HG02852 (cell line): Measurements from ENCODE around the gene CPEB1.
"Not testable (repeated sequence)": the region's sequence is repeated elsewhere in the genome, so short reads cannot be mapped to it uniquely, and the experiment has no call there.

Experiments used
- ATAC-seq: cut with Tn5 transposase; IDR thresholded peaks from one replicate; pipeline ENCODE4 v1.9.1; 2021; ENCODE audit warnings: mild to moderate bottlenecking, moderate library complexity; ENCODE audit not compliant: unreplicated experiment

Gene CPEB1

DNA sequence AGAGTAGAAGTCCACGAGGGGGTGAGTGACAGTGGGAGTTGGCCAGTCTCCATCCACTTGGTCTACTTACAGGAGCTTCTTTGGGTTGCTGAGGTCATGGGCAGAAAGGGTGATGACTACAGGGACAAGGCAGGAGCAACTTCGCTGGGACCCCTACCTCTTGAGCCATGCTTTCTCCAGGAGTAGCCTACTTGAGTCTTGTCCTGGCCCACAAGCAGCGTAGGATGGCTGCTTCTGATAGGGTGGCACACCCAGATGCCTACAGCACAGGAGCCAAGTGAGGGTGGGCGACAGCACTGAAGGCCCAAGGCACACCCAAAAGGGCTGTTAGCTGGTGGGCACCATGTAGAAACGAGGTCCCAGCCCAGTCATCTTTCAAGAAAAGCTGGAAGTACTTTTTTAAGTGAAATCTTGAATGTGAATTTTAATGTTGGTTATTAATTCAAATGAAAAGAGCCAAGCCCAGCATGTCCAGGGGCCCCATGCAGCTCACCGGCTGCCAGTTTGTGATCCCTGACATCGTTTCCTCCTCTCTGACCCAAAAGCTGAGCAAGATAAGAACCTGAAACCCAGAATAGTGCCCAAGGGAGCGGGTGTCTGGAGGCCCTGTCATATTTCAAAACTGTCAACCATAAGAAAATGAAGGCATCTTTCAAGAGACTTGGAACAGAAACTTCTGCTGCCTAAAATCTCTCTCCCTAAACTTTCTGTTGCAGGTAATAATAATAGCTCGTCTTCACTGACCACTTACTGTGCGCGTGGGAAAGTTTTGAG lies 2.2 kb upstream of the CPEB1 start:
- no peak for ATAC-seq

DNA sequence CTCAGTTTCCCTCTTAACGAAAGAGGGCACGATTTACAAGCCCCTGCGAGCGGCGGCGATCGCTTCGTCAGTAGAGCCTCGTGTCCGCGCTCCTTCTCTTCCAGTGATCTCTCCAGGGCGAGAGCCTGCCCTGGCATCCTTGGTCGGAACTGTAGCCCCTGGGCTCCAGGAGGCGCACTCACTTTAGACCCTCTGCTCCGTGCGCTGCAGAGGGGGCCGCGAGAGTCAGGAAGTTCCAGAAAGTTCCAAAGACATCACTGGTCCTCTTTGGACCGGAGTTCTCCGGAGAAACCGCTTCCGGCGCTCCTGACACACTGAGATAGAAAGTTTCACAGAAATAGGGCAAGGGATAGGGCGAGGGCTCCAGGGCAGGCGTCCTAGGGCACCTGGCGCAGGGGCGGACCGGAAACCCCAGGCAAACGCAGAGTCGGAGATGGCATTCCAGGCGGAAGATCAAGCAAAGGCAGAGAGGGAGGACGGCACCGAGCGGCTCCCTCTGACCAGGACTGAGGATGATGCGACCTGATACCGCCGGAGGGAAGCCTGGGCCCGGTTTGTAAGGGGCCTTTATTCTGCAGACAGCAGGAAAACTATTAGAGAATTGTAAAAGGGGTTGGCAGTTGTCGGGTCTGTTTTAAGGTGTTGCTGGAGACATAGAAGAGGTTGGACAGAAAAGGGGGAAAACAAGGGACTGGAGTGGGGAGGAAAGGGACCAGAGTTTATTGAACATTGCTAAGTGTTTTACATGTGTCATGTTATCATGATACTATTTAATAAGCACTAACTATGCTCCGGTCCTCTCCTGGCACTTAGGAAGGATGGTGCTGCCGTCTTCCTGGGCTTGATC lies 1.3 kb upstream of the CPEB1 start:
- ATAC-seq, result no peak

DNA sequence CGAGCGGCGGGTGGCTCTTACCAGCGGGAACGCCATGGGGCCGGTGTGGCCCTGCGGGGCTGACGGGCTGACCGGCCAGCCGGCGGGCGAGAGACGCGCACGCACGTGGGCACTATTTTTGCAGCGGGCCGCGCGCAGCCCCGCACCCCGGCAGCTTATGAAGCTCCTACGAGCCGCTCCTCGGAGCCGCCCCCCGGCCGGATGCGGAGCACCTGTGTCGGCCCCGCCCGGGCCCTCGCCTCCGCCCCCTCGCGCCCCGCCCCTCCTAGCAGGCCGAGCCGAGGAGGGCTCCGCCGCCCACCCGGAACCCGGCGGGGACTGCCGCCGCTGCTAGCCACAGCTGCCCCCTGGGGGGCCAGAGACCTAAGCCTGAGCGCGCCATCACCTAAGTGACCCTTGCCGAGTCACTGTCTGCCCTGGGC lies 683 bp upstream of the CPEB1 start:
- no peak for ATAC-seq

- no peak for ATAC-seq
These were observed 716 bp downstream of the CPEB1 start for GRCh38 chr15:82646250-82647044.

GRCh38 chr15:82644967-82645852 lies 2.0 kb downstream of the CPEB1 start:
- not testable (repeated sequence) for ATAC-seq

DNA sequence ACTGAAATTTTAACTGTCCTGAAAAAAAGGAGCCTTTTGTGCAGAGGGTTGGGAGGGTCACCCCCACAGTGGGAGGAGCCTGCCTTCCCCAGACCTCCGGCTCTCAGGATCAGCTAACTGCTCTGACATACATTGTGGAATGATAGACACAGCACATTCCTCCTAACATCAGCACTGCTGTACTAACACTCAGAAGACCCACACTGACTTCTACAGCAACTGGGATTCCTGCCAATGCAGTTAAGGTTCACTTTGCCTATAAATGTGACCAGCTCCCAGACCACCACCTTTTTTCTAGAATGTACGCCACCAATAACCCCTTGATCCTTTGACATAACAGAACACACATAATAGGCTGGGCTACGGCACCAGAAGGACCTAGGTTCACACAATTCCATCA lies 3.2 kb downstream of the CPEB1 start:
- no peak for ATAC-seq

DNA sequence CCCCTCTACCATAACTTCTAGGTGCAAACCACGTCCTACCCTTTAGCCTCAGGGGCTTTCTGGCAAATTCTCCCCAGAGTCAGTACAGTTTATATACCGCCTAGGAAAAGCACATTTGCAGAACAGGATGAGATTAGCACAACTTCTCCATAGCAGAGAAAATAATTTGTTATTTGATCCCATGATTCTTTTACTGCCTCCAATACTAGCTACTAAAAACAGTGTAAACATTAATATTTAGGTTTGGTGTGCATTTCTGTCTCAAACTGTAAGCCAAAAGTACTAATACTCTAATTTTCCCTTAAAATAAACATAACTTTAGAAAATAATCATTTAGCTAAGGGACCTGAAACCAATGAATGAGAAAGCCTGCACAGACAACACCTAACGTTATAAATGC lies 4.5 kb downstream of the CPEB1 start:
- ATAC-seq, result no peak

- no peak for ATAC-seq
These were observed 5.9 kb downstream of the CPEB1 start for GRCh38 chr15:82641129-82641798.

DNA sequence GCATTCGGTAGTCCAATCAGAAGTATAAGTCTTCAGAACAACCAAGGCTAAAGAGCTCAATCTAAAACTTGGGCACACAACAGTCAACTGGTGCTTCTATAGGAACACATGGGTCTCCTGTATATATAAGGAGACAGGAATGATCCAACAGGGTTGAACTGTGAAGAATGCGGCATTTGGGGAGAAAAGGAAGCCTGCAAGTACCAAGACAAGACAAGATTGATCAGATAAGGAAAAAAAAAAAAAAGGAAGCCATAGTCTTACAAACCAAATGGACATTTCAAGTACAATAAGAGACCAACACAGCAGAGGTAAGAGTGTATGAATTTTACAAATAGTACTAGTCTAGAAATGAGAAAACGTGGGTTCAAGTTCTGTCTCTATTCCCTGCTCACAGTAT lies 6.5 kb downstream of the CPEB1 start:
- no peak for ATAC-seq

- ATAC-seq, result no peak
These were observed 11.4 kb downstream of the CPEB1 start for GRCh38 chr15:82635798-82636197.

GRCh38 chr15:82630033-82630432 lies 17.1 kb downstream of the CPEB1 start:
- no peak for ATAC-seq

DNA sequence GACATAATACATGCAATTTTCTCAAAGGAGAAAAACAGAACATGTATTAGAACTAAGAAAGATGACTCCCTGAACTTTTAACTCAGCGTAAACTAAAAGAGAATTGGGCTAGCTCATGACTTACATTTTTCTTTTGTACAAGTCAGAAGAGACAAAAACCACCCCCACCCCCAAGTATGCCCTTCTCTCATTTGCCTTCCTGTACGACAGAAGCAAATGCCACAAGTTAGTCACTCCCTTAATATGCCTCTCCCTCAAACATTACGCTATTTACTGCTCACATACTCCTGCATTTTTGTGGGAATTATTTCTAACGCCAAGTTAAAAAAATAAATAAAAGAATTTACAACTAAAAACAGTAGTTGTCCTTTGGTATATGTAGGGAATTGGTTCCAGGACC lies 22.0 kb downstream of the CPEB1 start:
- ATAC-seq, result no peak

DNA sequence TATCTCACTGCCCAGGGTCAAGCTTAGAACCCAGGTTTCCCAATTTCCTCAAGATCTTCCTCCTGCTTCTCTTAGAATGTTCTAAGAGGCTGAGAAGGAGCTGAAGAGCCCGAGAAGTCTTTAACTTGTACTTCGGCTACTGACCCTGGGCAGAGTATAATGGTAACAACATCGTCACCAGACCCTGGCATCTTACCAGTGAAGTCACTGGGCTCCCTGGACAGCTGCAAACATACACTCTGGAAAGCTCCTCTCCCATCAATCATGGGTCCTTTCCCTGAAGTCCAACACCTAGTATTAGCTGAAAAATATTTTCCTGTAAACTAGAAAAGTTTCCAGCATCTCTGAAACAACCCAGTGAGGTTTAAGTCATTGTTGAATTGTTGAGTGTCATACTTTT lies 22.7 kb downstream of the CPEB1 start:
- ATAC-seq, result no peak

GRCh38 chr15:82624008-82624407 lies 23.2 kb downstream of the CPEB1 start:
- no peak for ATAC-seq

DNA sequence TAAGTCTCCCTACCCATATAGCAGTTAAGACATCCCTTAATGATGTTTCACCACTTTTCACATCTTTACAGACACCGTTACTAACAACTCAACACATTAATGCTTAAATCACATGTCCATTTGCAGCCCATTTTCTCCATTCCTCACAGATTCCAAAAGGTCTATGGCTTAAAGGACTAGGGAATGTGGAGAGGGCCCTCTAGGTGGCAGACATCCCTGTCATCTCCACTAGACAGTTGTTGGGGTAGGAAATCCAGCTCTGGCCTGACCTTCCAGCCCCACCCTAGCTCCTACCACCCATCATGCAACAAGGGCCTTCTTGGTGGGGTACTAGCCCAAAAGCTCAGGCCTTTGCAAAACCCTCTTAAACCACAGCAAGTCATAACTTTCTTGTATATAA lies 25.2 kb downstream of the CPEB1 start:
- no peak for ATAC-seq

DNA sequence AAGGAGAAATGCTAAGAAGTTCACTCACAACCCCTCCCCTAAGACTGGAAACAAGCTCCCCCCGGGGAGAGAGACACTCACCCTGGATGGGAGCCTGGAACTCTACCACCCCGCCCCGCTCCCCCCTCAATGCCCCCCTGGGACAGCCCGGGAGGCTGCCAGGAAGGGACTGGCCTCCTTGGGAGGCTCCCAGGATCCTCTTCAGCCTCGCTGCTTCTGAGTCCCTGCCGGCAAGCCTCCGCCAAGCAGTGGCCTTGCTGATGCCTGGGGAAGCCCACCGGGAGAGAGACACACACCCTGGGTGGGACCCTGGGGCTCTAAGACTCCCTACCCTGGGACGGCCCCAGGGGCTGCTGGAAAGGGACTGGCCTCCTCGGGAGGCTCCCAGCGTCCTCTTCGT lies 33.4 kb downstream of the CPEB1 start:
- ATAC-seq, result no peak

DNA sequence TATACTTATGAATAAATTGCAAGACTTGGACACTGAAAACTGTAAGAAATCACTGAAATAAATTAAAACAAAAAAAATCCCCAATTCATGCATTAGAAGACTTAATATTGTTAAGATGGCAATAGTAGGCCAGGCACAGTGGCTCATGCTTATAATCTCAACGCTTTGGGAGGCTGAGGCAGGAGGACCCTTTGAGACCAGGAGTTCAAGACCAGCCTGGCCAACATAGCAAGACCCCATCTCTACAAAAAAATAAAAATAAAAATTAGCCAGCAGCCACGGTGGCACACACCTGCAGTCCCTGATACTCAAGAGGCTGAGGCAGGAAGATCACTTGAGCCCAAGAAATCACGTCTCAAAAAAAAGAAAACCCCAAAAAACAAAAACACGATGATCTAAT lies 35.8 kb downstream of the CPEB1 start:
- ATAC-seq, result no peak

GRCh38 chr15:82602195-82602594 lies 45.0 kb downstream of the CPEB1 start:
- ATAC-seq, result no peak

DNA sequence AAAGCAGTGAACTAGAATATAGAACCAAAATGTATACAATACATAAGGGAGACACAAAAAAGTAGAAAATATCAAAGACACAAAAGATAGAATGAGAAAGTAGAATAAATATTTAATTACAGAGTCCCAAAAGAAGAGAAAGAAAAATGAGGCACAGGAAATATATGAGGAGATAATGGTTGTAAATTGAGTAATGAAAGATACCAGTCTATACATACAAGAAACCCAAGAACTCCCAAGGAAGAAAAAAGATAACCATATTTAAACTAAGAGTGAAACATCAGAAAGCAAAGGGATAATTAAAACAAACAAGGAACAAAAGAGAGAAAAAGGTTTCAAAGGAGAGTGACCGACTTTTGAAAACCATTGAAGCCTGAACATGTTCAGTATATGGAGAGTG lies 47.3 kb downstream of the CPEB1 start:
- ATAC-seq, result no peak

GRCh38 chr15:82597815-82598214 lies 49.3 kb downstream of the CPEB1 start:
- ATAC-seq, result no peak
